Psoas muscle (tissue), 8 donors: ENCODE data around the gene SF3B6. TPM values are rescaled to one million over a fixed set of nuclear protein-coding genes. Genes with fewer than 3 reads are reported as not detected.

Source experiments
- ATAC-seq, 4 donors: fragments of 200-7000 bp; cut with Tn5 transposase; one replicate each; pipeline ENCODE4 v1.9.1; 2020; ENCODE audit warnings: moderate library complexity in 3 of 4, mild to moderate bottlenecking in 2 of 4
- DNase-seq, 2 donors: peaks; one replicate each; pipeline ENCODE4 v3.0.0-alpha.2; 2020
- H3K27ac ChIP-seq: fragments of 200-600 bp; one replicate; pipeline ENCODE4 v1.8.0; 2022
- H3K27me3 ChIP-seq, 3 donors: fragments of 200-600 bp in 1 of 3; one replicate each; pipeline versions ENCODE4 v1.6.1 to v1.8.0; 2013 to 2022; ENCODE audit warnings: low read length in 2 of 3, mild to moderate bottlenecking in 2 of 3, moderate library complexity in 1 of 3; ENCODE audit not compliant: insufficient read depth in 3 of 3
- H3K36me3 ChIP-seq, 2 donors: fragments of 200-600 bp in 1 of 2; one replicate each; pipeline versions ENCODE4 v1.6.1 to v1.8.0; 2013 to 2022; ENCODE audit warnings: low read depth in 1 of 2, mild to moderate bottlenecking in 1 of 2, moderate library complexity in 1 of 2; ENCODE audit not compliant: insufficient read depth in 1 of 2
- H3K4me1 ChIP-seq: fragments of 200-600 bp; one replicate; pipeline ENCODE4 v1.8.0; 2022
- H3K4me3 ChIP-seq: fragments of 200-600 bp; one replicate; pipeline ENCODE4 v1.8.0; 2022; ENCODE audit warnings: mild to moderate bottlenecking
- H3K9me3 ChIP-seq: fragments of 200-600 bp; one replicate; pipeline ENCODE4 v1.8.0; 2022
- WGBS, 3 donors: extraction: QIAGEN DNeasy Blood & Tissue Kit; methylation state at CpG; one replicate each; pipeline versions ENCODE4 v1.1.6 to v1.1.7; 2013; 5-methylcytosine and 5-hydroxymethylcytosine counted together
- intact Hi-C, 2 donors: fragments of 100-400 bp; cut with DNase I; formaldehyde crosslinking; loops; one replicate each; pipeline versions ENCODE4 v1.11.0 to v1.14.2; 2022
- polyA plus RNA-seq, 3 donors: library from polyadenylated mRNA; stranded (reverse); fragments of 200-250 nt; gene quantifications; one replicate each; pipeline ENCODE4 v1.2.3, GENCODE V29; 2013
- total RNA-seq, 4 donors: library from RNA; stranded (reverse); fragmentation: NEBNext Ultra II Directional in 2 of 4; extraction: Animal tissue kit (Norgen Biotek cat#: 25700) in 2 of 4; gene quantifications; one replicate each; pipeline versions ENCODE4 v1.2.1 to v1.2.4, GENCODE V29; 2021 to 2023
- TF ChIP-seq, protein P1 (sequence below): fragments of 200-600 bp; IDR thresholded peaks from one replicate; pipeline ENCODE4 v1.8.0; 2022; ENCODE audit warnings: antibody characterized with exemption
- donor health status: healthy with polysubstance abuse.
- donor health status: DM: no; HTN: no; CAD: no; lungs with moderate emphysema.
- donor health status: Bipolar disorder and iron deficiency.
- donor health status: healthy.
- donor health status: DM: yes; HTN: yes; CAD: no.
- donor health status: DM: no; HTN: no; CAD: no.
- donor health status: DM: no; HTN: no; CAD: no.
- donor health status: DM: yes; HTN: yes; CAD: no.

The SF3B6 gene
- total and polyA plus RNA-seq, 7 donors, result 44.2 to 116 (median 60.5) TPM

DNA sequence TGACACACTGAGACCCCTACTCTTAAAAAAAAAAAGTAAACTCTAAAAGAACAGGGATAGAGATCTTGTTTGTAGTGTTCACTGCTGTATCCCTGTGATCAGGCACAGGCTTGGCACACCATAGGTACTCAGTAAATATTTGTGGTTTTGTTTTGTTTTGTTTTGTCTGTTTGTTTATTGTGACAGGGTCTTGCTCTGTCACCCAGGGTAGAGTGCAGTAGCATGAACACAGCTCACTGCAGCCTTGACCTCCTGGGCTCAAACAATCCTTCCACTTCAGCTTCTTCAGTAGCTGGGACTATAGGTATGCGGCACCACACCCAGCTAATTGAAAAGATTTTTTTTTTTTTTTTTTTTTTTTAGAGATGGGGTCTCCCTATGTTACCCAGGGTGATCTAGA is 23.2 kb downstream of the SF3B6 start:
- ATAC-seq, result no peak
- Histone ChIP-seq H3K9me3 (no peaks in the 10 kb centered on the region), H3K27me3 (peaks cover 0 to 17% (median 7%) of the 10 kb centered on the region in 3 donors), H3K27ac (no peak overlapping the region), H3K4me1 (peaks cover 6% of the 10 kb centered on the region), H3K4me3 (no peak overlapping the region), H3K36me3 (no peaks in the 10 kb centered on the region)
- no peak for DNase-seq
- 83 to 95% (median 91%) methylated on average over 1 of the region's 1 CpG for WGBS, 3 donors
- intact Hi-C loops, result no loop called here
- TF ChIP-seq, protein P1, sequence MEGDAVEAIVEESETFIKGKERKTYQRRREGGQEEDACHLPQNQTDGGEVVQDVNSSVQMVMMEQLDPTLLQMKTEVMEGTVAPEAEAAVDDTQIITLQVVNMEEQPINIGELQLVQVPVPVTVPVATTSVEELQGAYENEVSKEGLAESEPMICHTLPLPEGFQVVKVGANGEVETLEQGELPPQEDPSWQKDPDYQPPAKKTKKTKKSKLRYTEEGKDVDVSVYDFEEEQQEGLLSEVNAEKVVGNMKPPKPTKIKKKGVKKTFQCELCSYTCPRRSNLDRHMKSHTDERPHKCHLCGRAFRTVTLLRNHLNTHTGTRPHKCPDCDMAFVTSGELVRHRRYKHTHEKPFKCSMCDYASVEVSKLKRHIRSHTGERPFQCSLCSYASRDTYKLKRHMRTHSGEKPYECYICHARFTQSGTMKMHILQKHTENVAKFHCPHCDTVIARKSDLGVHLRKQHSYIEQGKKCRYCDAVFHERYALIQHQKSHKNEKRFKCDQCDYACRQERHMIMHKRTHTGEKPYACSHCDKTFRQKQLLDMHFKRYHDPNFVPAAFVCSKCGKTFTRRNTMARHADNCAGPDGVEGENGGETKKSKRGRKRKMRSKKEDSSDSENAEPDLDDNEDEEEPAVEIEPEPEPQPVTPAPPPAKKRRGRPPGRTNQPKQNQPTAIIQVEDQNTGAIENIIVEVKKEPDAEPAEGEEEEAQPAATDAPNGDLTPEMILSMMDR, result no peak

DNA sequence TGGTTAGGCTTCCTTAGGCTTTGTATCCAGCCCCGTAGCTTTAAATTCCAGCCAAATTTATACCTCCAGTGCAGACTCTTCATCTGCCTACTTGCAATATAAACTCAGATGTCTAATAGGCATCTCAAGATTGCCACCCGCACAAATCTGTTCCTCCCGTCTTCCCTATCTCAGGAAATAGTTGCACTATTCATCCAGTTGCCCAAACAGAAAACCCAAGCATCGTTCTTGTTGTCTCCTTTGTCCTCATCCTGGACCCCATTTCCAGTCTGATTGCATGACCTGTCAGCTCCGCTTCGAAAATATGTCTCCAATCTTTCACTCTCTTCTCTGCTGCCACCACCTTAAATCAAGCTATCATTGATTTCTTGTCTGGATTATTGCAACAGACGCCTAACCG is 24.3 kb downstream of the SF3B6 start:
- ATAC-seq, result no peak
- no peak for DNase-seq
- no peak overlapping the region for H3K4me3 ChIP-seq
- 74 to 80% (median 75%) methylated on average over 8 of the region's 8 CpGs for WGBS, 3 donors
- no peak overlapping the region for H3K27ac ChIP-seq
- TF ChIP-seq, protein P1, result no peak
- intact Hi-C loops, result no loop called here
- H3K27me3 ChIP-seq, result peaks cover 0 to 17% (median 7%) of the 10 kb centered on the region in 3 donors
- no peaks in the 10 kb centered on the region for H3K9me3 ChIP-seq
- H3K4me1 ChIP-seq, result peaks cover 6% of the 10 kb centered on the region
- H3K36me3 ChIP-seq, result no peaks in the 10 kb centered on the region

DNA sequence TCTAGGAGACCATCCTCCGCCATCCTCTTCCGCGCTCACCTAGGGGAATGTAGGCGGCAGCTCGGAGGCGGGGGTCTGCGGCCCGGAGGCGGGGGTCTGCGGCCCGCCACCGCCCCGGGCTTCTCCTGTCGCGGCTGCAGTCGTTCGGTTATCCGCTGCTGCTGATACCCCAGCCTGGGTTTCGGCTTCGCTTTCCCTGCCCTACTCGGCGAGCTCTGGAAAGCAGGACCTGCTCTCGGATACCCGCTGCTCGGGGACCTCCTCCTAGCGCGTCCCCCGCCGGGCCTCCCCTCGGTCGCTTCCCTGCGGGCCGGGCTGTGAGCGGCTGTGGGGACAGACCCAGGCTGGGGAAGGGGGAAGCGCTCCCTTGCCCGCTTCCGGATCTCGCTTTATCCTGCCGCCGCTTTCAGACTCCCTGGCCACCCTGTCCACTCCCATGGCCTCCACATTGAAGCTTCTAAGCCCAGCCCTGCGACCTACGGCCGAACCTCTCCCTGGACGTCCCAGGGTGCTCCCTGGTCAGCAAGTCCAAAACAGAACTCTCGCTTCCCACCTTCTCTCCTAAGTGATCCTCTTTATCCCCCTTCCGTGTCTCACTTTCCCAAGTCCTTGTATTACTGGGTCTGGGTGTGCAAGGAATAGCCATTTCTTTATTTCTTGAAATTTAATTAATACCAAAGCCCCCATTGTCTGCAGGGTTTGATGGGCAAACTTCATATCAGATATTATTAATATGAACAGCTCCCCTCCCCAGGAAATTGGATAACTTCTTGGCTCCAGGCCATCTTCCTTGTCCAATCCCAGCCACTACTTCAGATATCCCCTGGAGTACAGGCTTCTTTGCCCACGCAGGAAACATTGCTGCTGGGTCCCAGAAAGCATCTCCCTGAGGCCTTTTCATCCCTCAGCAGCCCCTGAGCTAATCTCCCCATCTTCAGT is 25.8 kb downstream of the SF3B6 start:
- ATAC-seq (no peak), DNase-seq (peak; percentile 25 to 55)
- TF ChIP-seq, protein P1, result no peak
- WGBS, 3 donors, result 3 to 5% (median 5%) methylated on average over 36 to 47 of the region's 47 CpGs
- peak overlapping the region; percentile 16 for H3K27ac ChIP-seq
- H3K4me1 ChIP-seq, result peaks cover 15% of the 10 kb centered on the region
- H3K4me3 ChIP-seq, result peak overlapping the region; percentile 75
- H3K36me3 ChIP-seq, result no peaks in the 10 kb centered on the region
- no peaks in the 10 kb centered on the region for H3K9me3 ChIP-seq
- peaks cover 0 to 17% (median 7%) of the 10 kb centered on the region in 3 donors for H3K27me3 ChIP-seq
- intact Hi-C loops, result no loop called here

DNA sequence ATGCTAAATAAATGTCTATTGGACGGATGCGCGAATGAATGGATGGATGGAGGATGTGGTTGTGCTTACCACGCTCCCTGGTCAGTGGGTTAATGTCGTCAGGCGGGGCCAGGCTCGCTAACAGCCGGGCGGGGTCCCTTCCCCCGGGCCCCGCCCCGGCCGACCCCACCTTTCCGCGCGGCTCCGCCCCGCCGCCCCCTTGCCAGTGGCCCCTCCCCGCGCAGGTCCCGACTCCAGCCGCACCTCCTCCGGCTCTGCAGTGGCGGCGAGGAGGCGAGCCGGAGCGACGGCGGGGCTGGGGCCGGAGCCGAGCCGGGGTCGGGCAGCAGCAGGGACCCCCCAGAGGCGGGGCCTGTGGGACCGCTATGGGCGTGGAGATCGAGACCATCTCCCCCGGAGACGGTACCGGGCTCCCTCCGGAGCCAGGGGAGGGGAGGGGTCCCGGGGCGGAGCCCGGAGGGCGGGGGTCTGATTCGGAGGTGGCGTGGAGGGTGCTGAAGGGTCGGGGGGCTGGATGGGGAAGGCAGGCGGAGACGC is 26.6 kb downstream of the SF3B6 start, which contains the start of gene FKBP1B:
Gene FKBP1B (plus strand): TSS at position 257 of the 537 bp plus-strand sequence. CDS start 109 bp downstream, at position 366.
- peak within 1 kb of the TSS; percentile 75 for H3K4me3 ChIP-seq
- 0 to 1% (median 0%) methylated on average over 32 to 52 of the region's 52 CpGs for WGBS, 3 donors
- TF ChIP-seq, protein P1, result no peak
- ATAC-seq (no peak), DNase-seq (peak; percentile 58 to 61)
- intact Hi-C loops, result loop anchor here in 1 of 2 donors (5.0 kb wide), 1 partner anchor 33 kb away; the partner anchor contains the start of gene TP53I3
- no peaks in the 10 kb centered on the region for H3K9me3 ChIP-seq
- H3K27ac ChIP-seq, result peak within 1 kb of the TSS; percentile 16
- H3K36me3 ChIP-seq, result no peaks in the 10 kb centered on the region
- peaks cover 15% of the 10 kb centered on the region for H3K4me1 ChIP-seq
- peaks cover 0 to 17% (median 7%) of the 10 kb centered on the region in 3 donors for H3K27me3 ChIP-seq
